Pancreas (tissue), 10 donors: ENCODE measurements around the gene COL9A2. TPM values are rescaled to one million over a fixed set of nuclear protein-coding genes. Genes with fewer than 3 reads are reported as not detected.

Source experiments
- ATAC-seq, 4 donors: fragments of 200-7000 bp; cut with Tn5 transposase; one replicate each; pipeline versions ENCODE4 v1.8.0 to v1.9.1; 2020; ENCODE audit warnings: mild to moderate bottlenecking in 4 of 4, moderate library complexity in 4 of 4
- DNase-seq, 6 donors: peaks; one replicate each; pipeline ENCODE4 v3.0.0-alpha.2; 2020
- FAIRE-seq: peaks from 2 replicates; lab custom pipeline; 2012; peaks lifted over from hg19 to GRCh38; lab: Jason Lieb, UNC
- H3K27ac ChIP-seq, 4 donors: fragments of 200-600 bp; sonication (generic); 1 replicate in 3 of 4; 2 replicates in 1 of 4; pipeline versions ENCODE4 v1.5.0 to v1.8.0; 2020
- H3K27me3 ChIP-seq, 4 donors: fragments of 200-600 bp; one replicate each; pipeline ENCODE4 v1.8.0; 2021
- H3K36me3 ChIP-seq, 3 donors: fragments of 200-600 bp; sonication (generic) in 1 of 3; one replicate each; pipeline versions ENCODE4 v1.5.0 to v1.8.0; 2020 to 2021
- H3K4me1 ChIP-seq, 3 donors: fragments of 200-600 bp; one replicate each; pipeline ENCODE4 v1.8.0; 2021
- H3K4me3 ChIP-seq, 4 donors: fragments of 200-600 bp; sonication (generic) in 2 of 4; one replicate each; pipeline versions ENCODE4 v1.5.0 to v1.8.0; 2020 to 2021
- H3K9me3 ChIP-seq, 4 donors: fragments of 200-600 bp; one replicate each; pipeline ENCODE4 v1.8.0; 2021
- WGBS, 2 donors: extraction: QIAGEN DNeasy Blood & Tissue Kit; methylation state at CpG; one replicate each; pipeline ENCODE4 v1.1.7; 2013; 5-methylcytosine and 5-hydroxymethylcytosine counted together
- intact Hi-C, 3 donors: fragments of 100-400 bp; cut with DNase I; formaldehyde crosslinking; loops; one replicate each; pipeline versions ENCODE4 v1.11.1 to v1.14.2; 2022
- polyA plus RNA-seq, 2 donors: library from polyadenylated mRNA; stranded (reverse); fragments of 200-250 nt; gene quantifications; one replicate each; pipeline ENCODE4 v1.2.3, GENCODE V29; 2013
- total RNA-seq, 6 donors: library from RNA; stranded (reverse); fragmentation: NEBNext Ultra II Directional in 4 of 6; extraction: Animal tissue kit (Norgen Biotek cat#: 25700) in 4 of 6; gene quantifications; one replicate each; pipeline versions ENCODE4 v1.2.1 to v1.2.4, GENCODE V29; 2021 to 2023
- TF ChIP-seq, protein P1 (sequence below), 4 donors: fragments of 200-600 bp; sonication (generic) in 3 of 4; IDR thresholded peaks; one replicate each; pipeline versions ENCODE4 v1.5.0 to v1.8.0; 2021; ENCODE audit warnings: antibody characterized with exemption in 4 of 4
- donor health status: healthy with polysubstance abuse.
- donor health status: DM: no; HTN: no; CAD: no; lungs with moderate emphysema.
- donor health status: DM: no; HTN: no; CAD: no.
- donor health status: control.
- donor health status: control.
- donor health status: Bipolar disorder and iron deficiency.
- donor health status: DM: yes; HTN: yes; CAD: no.
- donor health status: DM: no; HTN: no; CAD: no.
- donor health status: DM: no; HTN: no; CAD: no.
- donor health status: DM: yes; HTN: yes; CAD: no.

COL9A2 gene
- total and polyA plus RNA-seq, 8 donors, result 0.55 to 10.9 (median 2.1) TPM

DNA sequence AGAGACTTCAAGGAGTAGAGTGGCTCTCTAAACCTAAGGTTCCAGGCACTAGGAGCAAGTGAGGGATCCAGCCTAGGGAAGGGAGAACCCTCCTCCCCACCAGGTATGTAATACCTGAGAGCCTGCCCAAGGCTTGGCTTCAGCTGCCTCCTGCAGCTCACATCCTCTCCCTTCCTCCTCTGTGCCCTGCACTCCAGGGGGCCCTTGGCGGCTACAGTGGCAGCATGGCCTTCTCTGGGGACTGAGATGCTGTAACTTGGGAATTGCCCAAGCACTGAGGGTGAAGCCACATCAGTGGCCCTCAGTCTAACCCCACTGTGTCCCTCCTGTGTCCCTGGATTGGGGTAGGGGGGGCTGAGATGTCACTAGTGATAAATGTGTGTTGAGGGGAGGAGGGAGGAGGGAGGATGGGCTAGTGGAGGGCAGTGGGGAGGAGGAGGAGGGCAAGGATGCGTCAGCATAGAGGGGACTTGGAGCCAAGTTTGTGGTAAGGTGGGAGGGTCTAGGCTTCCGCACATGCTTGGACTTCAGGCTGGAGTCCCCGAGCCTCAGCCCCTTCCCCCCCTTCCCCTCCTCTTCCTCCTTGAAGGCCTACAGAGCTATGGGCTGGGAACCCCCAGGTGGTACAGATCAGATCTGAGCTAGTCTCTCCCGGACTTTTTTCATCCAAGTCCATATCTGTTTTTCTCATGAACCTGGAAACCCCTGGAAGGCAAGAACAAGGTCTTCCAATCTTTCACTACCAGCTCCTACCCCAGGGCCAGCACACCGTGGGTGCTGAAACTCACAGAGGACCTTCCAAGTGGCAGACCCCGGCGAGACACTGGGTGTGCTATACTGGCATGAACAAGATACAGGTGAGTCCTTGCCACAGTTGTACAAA, 17.5 kb downstream of the COL9A2 start:
- no peaks in the 10 kb centered on the region for H3K27me3 ChIP-seq
- TF ChIP-seq, protein P1, sequence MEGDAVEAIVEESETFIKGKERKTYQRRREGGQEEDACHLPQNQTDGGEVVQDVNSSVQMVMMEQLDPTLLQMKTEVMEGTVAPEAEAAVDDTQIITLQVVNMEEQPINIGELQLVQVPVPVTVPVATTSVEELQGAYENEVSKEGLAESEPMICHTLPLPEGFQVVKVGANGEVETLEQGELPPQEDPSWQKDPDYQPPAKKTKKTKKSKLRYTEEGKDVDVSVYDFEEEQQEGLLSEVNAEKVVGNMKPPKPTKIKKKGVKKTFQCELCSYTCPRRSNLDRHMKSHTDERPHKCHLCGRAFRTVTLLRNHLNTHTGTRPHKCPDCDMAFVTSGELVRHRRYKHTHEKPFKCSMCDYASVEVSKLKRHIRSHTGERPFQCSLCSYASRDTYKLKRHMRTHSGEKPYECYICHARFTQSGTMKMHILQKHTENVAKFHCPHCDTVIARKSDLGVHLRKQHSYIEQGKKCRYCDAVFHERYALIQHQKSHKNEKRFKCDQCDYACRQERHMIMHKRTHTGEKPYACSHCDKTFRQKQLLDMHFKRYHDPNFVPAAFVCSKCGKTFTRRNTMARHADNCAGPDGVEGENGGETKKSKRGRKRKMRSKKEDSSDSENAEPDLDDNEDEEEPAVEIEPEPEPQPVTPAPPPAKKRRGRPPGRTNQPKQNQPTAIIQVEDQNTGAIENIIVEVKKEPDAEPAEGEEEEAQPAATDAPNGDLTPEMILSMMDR (IDR thresholded peaks at IDR 0.05), result no peak
- FAIRE-seq, result no peak
- peak in 1 of 6 donors; percentile 26 for DNase-seq
- peak in 1 of 4 donors; percentile 50 for ATAC-seq
- no peak overlapping the region for H3K27ac ChIP-seq
- intact Hi-C loops, result no loop called here
- H3K36me3 ChIP-seq, result no peaks in the 10 kb centered on the region
- no peak overlapping the region for H3K4me3 ChIP-seq
- no peaks in the 10 kb centered on the region for H3K4me1 ChIP-seq
- no peaks in the 10 kb centered on the region for H3K9me3 ChIP-seq
- WGBS, 2 donors, result 45 to 56% methylated on average over 7 to 8 of the region's 8 CpGs

DNA sequence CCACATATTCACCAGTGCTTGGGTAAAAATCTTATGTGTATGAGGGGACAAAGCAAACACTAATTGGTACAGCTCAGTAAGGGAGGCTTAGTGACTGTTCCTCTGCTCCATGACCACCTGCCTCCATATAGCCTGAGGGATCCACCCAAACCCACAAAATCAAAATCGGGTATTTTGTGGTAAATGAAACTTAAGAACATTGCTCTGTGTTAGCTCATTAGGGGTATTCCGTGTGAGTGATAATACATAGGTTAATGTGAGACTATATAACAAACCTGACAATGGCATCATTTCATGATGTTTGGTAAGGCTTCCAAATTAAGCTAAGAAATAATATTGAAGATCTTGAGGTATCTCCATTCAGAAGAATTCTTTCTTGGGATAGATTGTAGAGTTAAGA, 25.8 kb downstream of the COL9A2 start:
- Histone ChIP-seq H3K36me3 (peaks cover 0 to 25% (median 0%) of the 10 kb centered on the region in 3 donors), H3K4me1 (no peaks in the 10 kb centered on the region), H3K27me3 (no peaks in the 10 kb centered on the region), H3K9me3 (no peaks in the 10 kb centered on the region), H3K4me3 (no peak overlapping the region), H3K27ac (no peak overlapping the region)
- intact Hi-C loops, result no loop called here
- 76 to 88% methylated on average over 2 of the region's 2 CpGs for WGBS, 2 donors
- no peak for FAIRE-seq
- ATAC-seq, result no peak
- no peak for DNase-seq
- TF ChIP-seq, protein P1 (IDR thresholded peaks at IDR 0.05), result no peak

DNA sequence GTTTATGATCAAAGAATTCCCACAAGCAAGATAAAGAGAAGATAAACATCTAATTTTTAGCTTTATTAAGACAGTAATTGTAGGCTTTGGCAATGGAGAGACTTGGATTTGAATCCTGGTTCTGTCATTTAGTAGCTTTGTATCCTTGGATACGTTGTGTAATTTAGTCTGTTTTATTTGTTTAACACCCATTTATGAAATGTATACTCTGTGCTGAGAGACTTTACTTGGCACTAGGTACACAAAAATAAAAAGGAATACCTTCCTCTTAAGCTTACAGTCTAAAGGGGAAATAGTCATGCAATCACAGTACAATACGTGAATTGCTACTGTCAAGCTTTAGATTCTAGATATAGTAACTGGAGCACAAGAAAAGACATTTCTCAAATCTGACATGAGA, 35.2 kb downstream of the COL9A2 start:
- peaks cover 0 to 16% (median 0%) of the 10 kb centered on the region in 3 donors for H3K36me3 ChIP-seq
- intact Hi-C loops, result no loop called here
- WGBS, 2 donors, result 53 to 58% methylated on average over 2 of the region's 2 CpGs
- FAIRE-seq (no peak), DNase-seq (no peak), ATAC-seq (peak in 1 of 4 donors; percentile 14)
- H3K4me1 ChIP-seq, result no peaks in the 10 kb centered on the region
- TF ChIP-seq, protein P1 (IDR thresholded peaks at IDR 0.05), result no peak
- H3K4me3 ChIP-seq, result no peak overlapping the region
- no peak overlapping the region for H3K27ac ChIP-seq
- H3K9me3 ChIP-seq, result no peaks in the 10 kb centered on the region
- no peaks in the 10 kb centered on the region for H3K27me3 ChIP-seq

- DNase-seq (no peak), FAIRE-seq (no peak), ATAC-seq (no peak)
- Histone ChIP-seq H3K27me3 (no peaks in the 10 kb centered on the region), H3K36me3 (peaks cover 0 to 9% (median 0%) of the 10 kb centered on the region in 3 donors), H3K9me3 (no peaks in the 10 kb centered on the region), H3K4me3 (no peak overlapping the region), H3K27ac (no peak overlapping the region), H3K4me1 (peaks cover 7 to 11% (median 7%) of the 10 kb centered on the region in 3 donors)
- WGBS, 2 donors, result 94 to 95% methylated on average over 3 of the region's 3 CpGs
- TF ChIP-seq, protein P1 (IDR thresholded peaks at IDR 0.05), result no peak
- intact Hi-C loops, result no loop called here
Measured at GRCh38 chr1:40276122-40276521, 41.0 kb downstream of the COL9A2 start.

DNA sequence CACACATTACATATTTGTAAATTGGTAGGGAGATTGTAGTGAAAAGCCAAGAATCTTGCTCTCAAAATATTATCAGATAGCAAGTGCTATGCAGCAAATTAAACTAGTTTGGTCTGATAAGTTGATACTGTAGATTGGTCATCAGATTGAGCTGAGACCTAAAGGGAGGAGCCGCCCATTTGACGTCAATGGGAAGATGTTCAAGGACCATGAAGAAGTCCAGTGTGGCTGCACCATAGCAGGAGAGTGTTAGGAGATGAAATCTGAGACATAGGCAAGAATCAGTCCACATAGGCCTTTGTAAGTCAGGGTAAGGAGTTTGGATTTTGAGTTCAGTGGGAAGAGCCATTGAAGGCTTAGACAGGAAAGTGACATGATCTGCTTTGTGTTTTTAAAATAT, 42.8 kb downstream of the COL9A2 start:
- no peak overlapping the region for H3K4me3 ChIP-seq
- no peak for FAIRE-seq
- peaks cover 7 to 11% (median 7%) of the 10 kb centered on the region in 3 donors for H3K4me1 ChIP-seq

More for the DNA sequence above, 42.8 kb downstream of the COL9A2 start:
- no peak for ATAC-seq
- intact Hi-C loops, result no loop called here
- no peaks in the 10 kb centered on the region for H3K9me3 ChIP-seq
- DNase-seq, result no peak
- TF ChIP-seq, protein P1 (IDR thresholded peaks at IDR 0.05), result no peak
- H3K36me3 ChIP-seq, result peaks cover 0 to 19% (median 2%) of the 10 kb centered on the region in 3 donors
- 92 to 97% methylated on average over 2 of the region's 2 CpGs for WGBS, 2 donors
- H3K27me3 ChIP-seq, result no peaks in the 10 kb centered on the region
- H3K27ac ChIP-seq, result peak overlapping the region in 2 of 4 donors; percentile 22 to 53
